K562 (cell line): Measurements from ENCODE around the gene PLEKHH2. TPM values are rescaled to one million over a fixed set of nuclear protein-coding genes. Genes with fewer than 3 reads are reported as not detected.

Experiments used
- FOSL1 ChIP-seq: fragments of 200-800 bp; sonication (Bioruptor generic); conservative IDR thresholded peaks from 2 replicates; pipeline ENCODE4 v1.6.1; 2016; ENCODE audit warnings: missing genetic modification characterization, missing compliant biosample characterization
- FOXP4 ChIP-seq: sonication (generic); formaldehyde crosslinking; IDR thresholded peaks from 2 replicates; pipeline ENCODE4 v1.8.0; 2022; ENCODE audit warnings: mild to moderate bottlenecking, missing genetic modification reagents, borderline replicate concordance
- NCOA2 ChIP-seq, 2 experiments: fragments of 450-650 bp; IDR thresholded peaks; 2 replicates each; pipeline ENCODE4 v1.6.1; 2018; ENCODE audit warnings: mild to moderate bottlenecking in 2 of 2, moderate library complexity in 1 of 2; ENCODE audit not compliant: partially characterized antibody in 2 of 2
- TBL1XR1 ChIP-seq, 2 experiments: IDR thresholded peaks; 2 replicates each; pipeline ENCODE4 v1.6.1; 2012; ENCODE audit warnings: improper control_type of control experiment in 2 of 2, low read length in 2 of 2, mild to moderate bottlenecking in 1 of 2
- TRIM24 ChIP-seq, 2 experiments: fragments of 450-650 bp; IDR thresholded peaks; 2 replicates each; pipeline ENCODE4 v1.6.1; 2016
- ZNF197 ChIP-seq: fragments of 200-800 bp; sonication (Bioruptor generic); IDR thresholded peaks from 2 replicates; pipeline ENCODE4 v1.6.1; 2016; ENCODE audit warnings: low read depth, missing genetic modification characterization, missing compliant biosample characterization
- ZNF512 ChIP-seq: IDR thresholded peaks from 2 replicates; pipeline ENCODE4 v1.6.1; 2016; ENCODE audit warnings: missing genetic modification characterization, missing compliant biosample characterization
- ZNF639 ChIP-seq, 2 experiments: fragments of 200-800 bp in 1 of 2; sonication (Bioruptor generic) in 1 of 2; sonication (generic) in 1 of 2; formaldehyde crosslinking in 1 of 2; IDR thresholded peaks in 1 of 2; conservative IDR thresholded peaks in 1 of 2; 2 replicates each; pipeline versions ENCODE4 v1.5.0 to v1.6.1; 2016 to 2020; ENCODE audit warnings: missing compliant biosample characterization in 1 of 2, missing genetic modification characterization in 1 of 2, missing genetic modification reagents in 1 of 2
- ZSCAN32 ChIP-seq: fragments of 450-650 bp; formaldehyde crosslinking; IDR thresholded peaks from 2 replicates; pipeline ENCODE4 v1.4.0; 2020; ENCODE audit warnings: mild to moderate bottlenecking, moderate library complexity
- polyA plus RNA-seq, 8 experiments: library from polyadenylated mRNA; depleted of rRNA in 4 of 8; stranded (reverse) in 5 of 8; unstranded in 3 of 8; fragments of >200 nt; fragmentation: Nextera tagmentation in 2 of 8; fragmentation: Illumina TruSeq in 1 of 8; extraction: Ambion mirVana in 2 of 8; extraction: Trizol in 1 of 8; gene quantifications; 2 replicates each; pipeline versions ENCODE4 v1.2.1 to v1.2.3, GENCODE V29; 2011 to 2014; ENCODE audit warnings: inconsistent platforms in 1 of 8, missing spikeins in 1 of 8
- total RNA-seq, 7 experiments: library from RNA; depleted of rRNA in 6 of 7; stranded (reverse); fragments of >200 nt in 6 of 7; fragmentation: Illumina TruSeq in 2 of 7; extraction: Trizol in 2 of 7; gene quantifications; 2 replicates each; pipeline versions ENCODE4 v1.2.1 to v1.2.3, GENCODE V29; 2011 to 2021; ENCODE audit warnings: low replicate concordance in 1 of 7
- TF ChIP-seq, protein P1 (sequence below), 2 experiments: fragments of 450-650 bp in 1 of 2; sonication (generic) in 1 of 2; formaldehyde crosslinking in 1 of 2; IDR thresholded peaks in 1 of 2; conservative IDR thresholded peaks in 1 of 2; 2 replicates each; pipeline versions ENCODE4 v1.6.1 to v1.8.1; 2016 to 2023; ENCODE audit warnings: mild to moderate bottlenecking in 2 of 2, moderate library complexity in 2 of 2, inconsistent platforms in 1 of 2, missing genetic modification reagents in 1 of 2
- TF ChIP-seq, protein P2 (sequence below): fragments of 450-650 bp; IDR thresholded peaks from 2 replicates; pipeline ENCODE4 v1.6.1; 2017; ENCODE audit warnings: antibody characterized with exemption, mild to moderate bottlenecking
- TF ChIP-seq, protein P3 (sequence below): fragments of 250-450 bp; sonication (Bioruptor Pico); IDR thresholded peaks from 2 replicates; pipeline ENCODE4 v1.4.0; 2020; ENCODE audit warnings: mild to moderate bottlenecking, moderate library complexity

PLEKHH2 gene
- total and polyA plus RNA-seq, 9 of the 15 experiments (the other 6 are each of a cell fraction or from before 2014, with no cell fraction given), result 0.77 to 13.5 (median 2.7) TPM

- TF ChIP-seq FOSL1 (tag), result peak; percentile 90
- TF ChIP-seq, protein P1, sequence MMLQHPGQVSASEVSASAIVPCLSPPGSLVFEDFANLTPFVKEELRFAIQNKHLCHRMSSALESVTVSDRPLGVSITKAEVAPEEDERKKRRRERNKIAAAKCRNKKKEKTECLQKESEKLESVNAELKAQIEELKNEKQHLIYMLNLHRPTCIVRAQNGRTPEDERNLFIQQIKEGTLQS (IDR thresholded peaks at IDR 0.05), result peak; percentile 62; the same call in 1 of the 2 replicates
- TF ChIP-seq, protein P1 (CRISPR knock-in tag; conservative IDR thresholded peaks at IDR 0.05), result no peak
- TF ChIP-seq, protein P2, sequence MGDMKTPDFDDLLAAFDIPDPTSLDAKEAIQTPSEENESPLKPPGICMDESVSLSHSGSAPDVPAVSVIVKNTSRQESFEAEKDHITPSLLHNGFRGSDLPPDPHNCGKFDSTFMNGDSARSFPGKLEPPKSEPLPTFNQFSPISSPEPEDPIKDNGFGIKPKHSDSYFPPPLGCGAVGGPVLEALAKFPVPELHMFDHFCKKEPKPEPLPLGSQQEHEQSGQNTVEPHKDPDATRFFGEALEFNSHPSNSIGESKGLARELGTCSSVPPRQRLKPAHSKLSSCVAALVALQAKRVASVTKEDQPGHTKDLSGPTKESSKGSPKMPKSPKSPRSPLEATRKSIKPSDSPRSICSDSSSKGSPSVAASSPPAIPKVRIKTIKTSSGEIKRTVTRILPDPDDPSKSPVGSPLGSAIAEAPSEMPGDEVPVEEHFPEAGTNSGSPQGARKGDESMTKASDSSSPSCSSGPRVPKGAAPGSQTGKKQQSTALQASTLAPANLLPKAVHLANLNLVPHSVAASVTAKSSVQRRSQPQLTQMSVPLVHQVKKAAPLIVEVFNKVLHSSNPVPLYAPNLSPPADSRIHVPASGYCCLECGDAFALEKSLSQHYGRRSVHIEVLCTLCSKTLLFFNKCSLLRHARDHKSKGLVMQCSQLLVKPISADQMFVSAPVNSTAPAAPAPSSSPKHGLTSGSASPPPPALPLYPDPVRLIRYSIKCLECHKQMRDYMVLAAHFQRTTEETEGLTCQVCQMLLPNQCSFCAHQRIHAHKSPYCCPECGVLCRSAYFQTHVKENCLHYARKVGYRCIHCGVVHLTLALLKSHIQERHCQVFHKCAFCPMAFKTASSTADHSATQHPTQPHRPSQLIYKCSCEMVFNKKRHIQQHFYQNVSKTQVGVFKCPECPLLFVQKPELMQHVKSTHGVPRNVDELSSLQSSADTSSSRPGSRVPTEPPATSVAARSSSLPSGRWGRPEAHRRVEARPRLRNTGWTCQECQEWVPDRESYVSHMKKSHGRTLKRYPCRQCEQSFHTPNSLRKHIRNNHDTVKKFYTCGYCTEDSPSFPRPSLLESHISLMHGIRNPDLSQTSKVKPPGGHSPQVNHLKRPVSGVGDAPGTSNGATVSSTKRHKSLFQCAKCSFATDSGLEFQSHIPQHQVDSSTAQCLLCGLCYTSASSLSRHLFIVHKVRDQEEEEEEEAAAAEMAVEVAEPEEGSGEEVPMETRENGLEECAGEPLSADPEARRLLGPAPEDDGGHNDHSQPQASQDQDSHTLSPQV, result peak; percentile 20; the same call in 1 of the 2 replicates
- TF ChIP-seq NCOA2 (IDR thresholded peaks at IDR 0.05; ENCODE audit: partially characterized antibody in 2 of 2), result peak; percentile 19 to 53
- peak; percentile 74 to 91; a peak in 3 of 4 replicates for TF ChIP-seq TBL1XR1 (IDR thresholded peaks at IDR 0.05; ENCODE audit: low read length in 2 of 2)
- TF ChIP-seq ZNF512 (tag), result no peak
- TF ChIP-seq TRIM24 (IDR thresholded peaks at IDR 0.05), result peak; percentile 98 to 99
- peak in 1 of 2 experiments; percentile 88; a peak in 2 of 4 replicates for TF ChIP-seq ZNF639 (CRISPR knock-in tag; conservative IDR thresholded peaks at IDR 0.05 in 1 of 2, IDR thresholded peaks at IDR 0.05 in 1 of 2)
- TF ChIP-seq ZSCAN32, result no peak
- TF ChIP-seq, protein P3, sequence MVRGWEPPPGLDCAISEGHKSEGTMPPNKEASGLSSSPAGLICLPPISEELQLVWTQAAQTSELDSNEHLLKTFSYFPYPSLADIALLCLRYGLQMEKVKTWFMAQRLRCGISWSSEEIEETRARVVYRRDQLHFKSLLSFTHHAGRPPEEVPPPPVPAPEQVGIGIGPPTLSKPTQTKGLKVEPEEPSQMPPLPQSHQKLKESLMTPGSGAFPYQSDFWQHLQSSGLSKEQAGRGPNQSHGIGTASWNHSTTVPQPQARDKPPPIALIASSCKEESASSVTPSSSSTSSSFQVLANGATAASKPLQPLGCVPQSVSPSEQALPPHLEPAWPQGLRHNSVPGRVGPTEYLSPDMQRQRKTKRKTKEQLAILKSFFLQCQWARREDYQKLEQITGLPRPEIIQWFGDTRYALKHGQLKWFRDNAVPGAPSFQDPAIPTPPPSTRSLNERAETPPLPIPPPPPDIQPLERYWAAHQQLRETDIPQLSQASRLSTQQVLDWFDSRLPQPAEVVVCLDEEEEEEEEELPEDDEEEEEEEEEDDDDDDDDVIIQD (CRISPR knock-in tag), result no peak
- TF ChIP-seq FOXP4 (CRISPR knock-in tag), result no peak
- TF ChIP-seq ZNF197 (CRISPR knock-in tag), result peak; percentile 92
Measured at GRCh38 chr2:43724728-43725526, 87.9 kb downstream of the PLEKHH2 start (continued).
